H9 (cell line): ENCODE results near the gene GPC3. TPM values are rescaled to one million over a fixed set of nuclear protein-coding genes. Genes with fewer than 3 reads are reported as not detected.

Experiments
- DNase-seq: peaks from one replicate; pipeline ENCODE4 v3.0.0-alpha.2; 2017
- H2AFZ ChIP-seq: one replicate; pipeline ENCODE4 v1.6.1; 2013; ENCODE audit warnings: mild to moderate bottlenecking, low read length, control low read depth, moderate library complexity
- H2AK5ac ChIP-seq: 2 replicates; pipeline ENCODE4 v1.6.1; 2013; ENCODE audit warnings: low read length, control low read depth, mixed read lengths; ENCODE audit not compliant: insufficient read length
- H2BK120ac ChIP-seq: one replicate; pipeline ENCODE4 v1.6.1; 2013; ENCODE audit warnings: low read depth, mild to moderate bottlenecking, low read length, control low read depth, inconsistent platforms; ENCODE audit not compliant: poor library complexity, severe bottlenecking
- H2BK12ac ChIP-seq: 2 replicates; pipeline ENCODE4 v1.6.1; 2013; ENCODE audit warnings: low read length, control low read depth, mixed read lengths, low read depth; ENCODE audit not compliant: insufficient read length
- H2BK15ac ChIP-seq: 2 replicates; pipeline ENCODE4 v1.6.1; 2013; ENCODE audit warnings: low read depth, low read length, control low read depth
- H2BK20ac ChIP-seq: one replicate; pipeline ENCODE4 v1.6.1; 2013; ENCODE audit warnings: low read depth, mild to moderate bottlenecking, low read length, control low read depth, inconsistent platforms; ENCODE audit not compliant: poor library complexity, severe bottlenecking
- H2BK5ac ChIP-seq: 2 replicates; pipeline ENCODE4 v1.6.1; 2013; ENCODE audit warnings: low read length, control low read depth, mixed read lengths; ENCODE audit not compliant: insufficient read length
- H3K14ac ChIP-seq: 2 replicates; pipeline ENCODE4 v1.6.1; 2013; ENCODE audit warnings: low read length, control low read depth; ENCODE audit not compliant: insufficient read depth
- H3K18ac ChIP-seq: 2 replicates; pipeline ENCODE4 v1.6.1; 2013; ENCODE audit warnings: low read depth, mild to moderate bottlenecking, mixed read lengths, low read length, control low read depth; ENCODE audit not compliant: insufficient read length
- H3K23ac ChIP-seq: 2 replicates; pipeline ENCODE4 v1.6.1; 2013; ENCODE audit warnings: low read length, control low read depth, mixed read lengths, low read depth; ENCODE audit not compliant: insufficient read length
- H3K23me2 ChIP-seq: 2 replicates; pipeline ENCODE4 v1.6.1; 2013; ENCODE audit warnings: low read depth, mild to moderate bottlenecking, mixed read lengths, low read length, control low read depth; ENCODE audit not compliant: insufficient read length, poor library complexity, severe bottlenecking
- H3K27ac ChIP-seq: 2 replicates; pipeline ENCODE4 v1.5.1; 2013; ENCODE audit warnings: low read length, control low read depth, mixed read lengths, low read depth; ENCODE audit not compliant: insufficient read length
- H3K27me3 ChIP-seq: 2 replicates; pipeline ENCODE4 v1.6.1; 2013; ENCODE audit warnings: low read length, control low read depth, inconsistent platforms; ENCODE audit not compliant: insufficient read depth
- H3K4ac ChIP-seq: 2 replicates; pipeline ENCODE4 v1.6.1; 2013; ENCODE audit warnings: low read depth, mild to moderate bottlenecking, control low read depth, inconsistent platforms, low read length, moderate library complexity
- H3K4me1 ChIP-seq: 2 replicates; pipeline ENCODE4 v1.6.1; 2013; ENCODE audit warnings: low read length, control low read depth, inconsistent platforms; ENCODE audit not compliant: insufficient read depth
- H3K4me2 ChIP-seq: 2 replicates; pipeline ENCODE4 v1.6.1; 2013; ENCODE audit warnings: low read length, control low read depth, mixed read lengths; ENCODE audit not compliant: insufficient read length, insufficient read depth
- H3K56ac ChIP-seq: 2 replicates; pipeline ENCODE4 v1.6.1; 2013; ENCODE audit warnings: low read depth, mild to moderate bottlenecking, mixed read lengths, low read length, control low read depth; ENCODE audit not compliant: insufficient read length
- H3K79me1 ChIP-seq: 2 replicates; pipeline ENCODE4 v1.6.1; 2013; ENCODE audit warnings: low read depth, mild to moderate bottlenecking, moderate library complexity, low read length, control low read depth, inconsistent platforms; ENCODE audit not compliant: insufficient read depth, poor library complexity, severe bottlenecking
- H3K79me2 ChIP-seq: 2 replicates; pipeline ENCODE4 v1.6.1; 2013; ENCODE audit warnings: low read length, control low read depth, inconsistent platforms; ENCODE audit not compliant: insufficient read depth
- H3K9ac ChIP-seq: 2 replicates; pipeline ENCODE4 v1.6.1; 2013; ENCODE audit warnings: low read length, control low read depth, mixed read lengths; ENCODE audit not compliant: insufficient read length; ENCODE audit errors: extremely low read depth
- H3K9me3 ChIP-seq: one replicate; pipeline ENCODE4 v1.6.1; 2013; ENCODE audit warnings: low read depth, low read length, inconsistent platforms; ENCODE audit not compliant: control insufficient read depth
- H3T11ph ChIP-seq: one replicate; pipeline ENCODE4 v1.6.1; 2013; ENCODE audit warnings: mild to moderate bottlenecking, low read length, control low read depth, inconsistent platforms
- H4K20me1 ChIP-seq: one replicate; pipeline ENCODE4 v1.6.1; 2013; ENCODE audit not compliant: control insufficient read depth, insufficient read length, insufficient read depth
- H4K5ac ChIP-seq: 2 replicates; pipeline ENCODE4 v1.6.1; 2013; ENCODE audit warnings: low read depth, mild to moderate bottlenecking, mixed read lengths, low read length, control low read depth; ENCODE audit not compliant: insufficient read length
- H4K8ac ChIP-seq: replicated peaks from 2 replicates; pipeline ENCODE4 v1.6.1; 2013; ENCODE audit warnings: low read length, control low read depth, mixed read lengths, low read depth; ENCODE audit not compliant: insufficient read length
- H4K91ac ChIP-seq: 2 replicates; pipeline ENCODE4 v1.6.1; 2013; ENCODE audit warnings: low read depth, mild to moderate bottlenecking, moderate library complexity, mixed read lengths, low read length, control low read depth; ENCODE audit not compliant: insufficient read length
- H3K27ac Mint-ChIP-seq, 3 experiments: 2 replicates in 2 of 3; 3 replicates in 1 of 3; pipeline ENCODE4 v1.8.0; 2020 to 2021; ENCODE audit warnings: mixed read lengths in 3 of 3, mild to moderate bottlenecking in 1 of 3, moderate library complexity in 1 of 3
- H3K27me3 Mint-ChIP-seq: 2 replicates; pipeline ENCODE4 v1.8.0; 2021; ENCODE audit warnings: low read depth, mild to moderate bottlenecking, moderate library complexity, mixed read lengths
- H3K36me3 Mint-ChIP-seq, 3 experiments: 2 replicates in 2 of 3; 3 replicates in 1 of 3; pipeline ENCODE4 v1.8.0; 2020 to 2021; ENCODE audit warnings: low read depth in 3 of 3, mixed read lengths in 3 of 3; ENCODE audit not compliant: insufficient read depth in 1 of 3
- H3K4me1 Mint-ChIP-seq, 2 experiments: 2 replicates each; pipeline ENCODE4 v1.8.0; 2020; ENCODE audit warnings: mixed read lengths in 2 of 2
- H3K4me3 Mint-ChIP-seq, 2 experiments: 2 replicates in 1 of 2; 3 replicates in 1 of 2; pipeline ENCODE4 v1.8.0; 2020 to 2021; ENCODE audit warnings: mild to moderate bottlenecking in 2 of 2, mixed read lengths in 2 of 2, moderate library complexity in 1 of 2
- H3K9me3 Mint-ChIP-seq, 2 experiments: 2 replicates in 1 of 2; 3 replicates in 1 of 2; pipeline ENCODE4 v1.8.0; 2020; ENCODE audit warnings: mild to moderate bottlenecking in 2 of 2, mixed read lengths in 2 of 2, moderate library complexity in 1 of 2
- WGBS: extraction: QIAGEN DNeasy Blood & Tissue Kit; methylation state at CpG from one replicate; pipeline ENCODE4 v1.1.7; 2013; ENCODE audit warnings: missing lambda C conversion rate, low lambda C conversion rate, mixed read lengths; ENCODE audit not compliant: insufficient read length; ENCODE audit errors: extremely low coverage; 5-methylcytosine and 5-hydroxymethylcytosine counted together
- total RNA-seq: library from RNA; stranded (reverse); gene quantifications from 2 replicates; pipeline ENCODE4 v1.2.1, GENCODE V29; 2021
- TF ChIP-seq, protein P1 (sequence below): fragments of 200-600 bp; sonication (generic); conservative IDR thresholded peaks from 3 replicates; pipeline ENCODE4 v1.8.0; 2021; ENCODE audit warnings: antibody characterized with exemption, mild to moderate bottlenecking

GPC3 gene
- total RNA-seq, 1 experiment from 2014 or later, result 108 TPM

DNA sequence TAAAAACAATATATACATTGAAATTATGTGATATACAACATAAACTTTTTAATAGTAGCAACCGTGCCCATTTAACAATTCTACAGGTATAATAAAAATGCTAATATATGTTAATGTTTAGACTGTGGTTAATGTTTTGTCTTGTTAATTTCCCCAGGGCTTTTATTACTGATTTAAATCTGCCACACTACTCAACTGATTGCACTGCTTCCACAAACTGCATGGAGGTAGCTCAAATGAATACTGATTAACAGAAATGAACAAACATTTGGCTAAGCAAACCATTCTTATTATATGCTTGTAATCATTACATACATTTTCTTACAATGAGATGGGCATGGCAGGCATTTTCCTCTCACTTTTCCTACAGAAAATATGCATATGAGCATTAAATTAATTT, 275.9 kb downstream of the GPC3 start:
- H3K4me3 Mint-ChIP-seq, result peak overlapping the region in 1 of 2 experiments; percentile 53; a peak in 2 of 5 replicates
- H4K91ac ChIP-seq, result no peak overlapping the region

More for the DNA sequence above, 275.9 kb downstream of the GPC3 start:
- H3K27me3 ChIP-seq, result no peaks in the 10 kb centered on the region
- no peaks in the 10 kb centered on the region for H4K20me1 ChIP-seq
- H3K79me2 ChIP-seq, result no peaks in the 10 kb centered on the region
- H3K18ac ChIP-seq, result no peak overlapping the region
- no CpG with 5 or more reads among the region's 1 CpG for WGBS
- no peaks in the 10 kb centered on the region for H3K9me3 ChIP-seq
- no peak overlapping the region for H2AK5ac ChIP-seq
- peak overlapping the region; percentile 40 for H3K4me2 ChIP-seq
- no peaks in the 10 kb centered on the region for H3K27me3 Mint-ChIP-seq
- no peak overlapping the region for H2BK5ac ChIP-seq
- H3K27ac Mint-ChIP-seq, result peak overlapping the region in 1 of 3 experiments; percentile 93; a peak in 2 of 7 replicates
- no peak overlapping the region for H2BK15ac ChIP-seq
- H2BK20ac ChIP-seq, result no peak overlapping the region
- no peak overlapping the region for H3K14ac ChIP-seq
- no peak overlapping the region for H4K5ac ChIP-seq
- TF ChIP-seq, protein P1, sequence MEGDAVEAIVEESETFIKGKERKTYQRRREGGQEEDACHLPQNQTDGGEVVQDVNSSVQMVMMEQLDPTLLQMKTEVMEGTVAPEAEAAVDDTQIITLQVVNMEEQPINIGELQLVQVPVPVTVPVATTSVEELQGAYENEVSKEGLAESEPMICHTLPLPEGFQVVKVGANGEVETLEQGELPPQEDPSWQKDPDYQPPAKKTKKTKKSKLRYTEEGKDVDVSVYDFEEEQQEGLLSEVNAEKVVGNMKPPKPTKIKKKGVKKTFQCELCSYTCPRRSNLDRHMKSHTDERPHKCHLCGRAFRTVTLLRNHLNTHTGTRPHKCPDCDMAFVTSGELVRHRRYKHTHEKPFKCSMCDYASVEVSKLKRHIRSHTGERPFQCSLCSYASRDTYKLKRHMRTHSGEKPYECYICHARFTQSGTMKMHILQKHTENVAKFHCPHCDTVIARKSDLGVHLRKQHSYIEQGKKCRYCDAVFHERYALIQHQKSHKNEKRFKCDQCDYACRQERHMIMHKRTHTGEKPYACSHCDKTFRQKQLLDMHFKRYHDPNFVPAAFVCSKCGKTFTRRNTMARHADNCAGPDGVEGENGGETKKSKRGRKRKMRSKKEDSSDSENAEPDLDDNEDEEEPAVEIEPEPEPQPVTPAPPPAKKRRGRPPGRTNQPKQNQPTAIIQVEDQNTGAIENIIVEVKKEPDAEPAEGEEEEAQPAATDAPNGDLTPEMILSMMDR, result no peak
- H4K8ac ChIP-seq, result no peak overlapping the region
- peaks cover 12% of the 10 kb centered on the region for H3K4me1 ChIP-seq
- no peak for DNase-seq
- H3K79me1 ChIP-seq, result no peaks in the 10 kb centered on the region
- H3T11ph ChIP-seq, result no peak overlapping the region
- no peak overlapping the region for H3K9ac ChIP-seq
- H3K4ac ChIP-seq, result no peak overlapping the region
- no peak overlapping the region for H2AFZ ChIP-seq
- no peak overlapping the region for H2BK120ac ChIP-seq
- no peaks in the 10 kb centered on the region for H3K9me3 Mint-ChIP-seq
- no peaks in the 10 kb centered on the region for H3K23me2 ChIP-seq
- H3K36me3 Mint-ChIP-seq, result peaks cover 0 to 1% (median 0%) of the 10 kb centered on the region in 3 experiments; a peak in 1 of 7 replicates
- no peak overlapping the region for H2BK12ac ChIP-seq
- H3K56ac ChIP-seq, result no peak overlapping the region
- peaks cover 34 to 50% of the 10 kb centered on the region in 2 experiments for H3K4me1 Mint-ChIP-seq
- H3K27ac ChIP-seq, result no peak overlapping the region
- no peak overlapping the region for H3K23ac ChIP-seq
